Subcutaneous abdominal adipose tissue (tissue), 5 donors: ENCODE data around the gene CXCR5.

Source experiments
- H3K27ac ChIP-seq: one replicate; pipeline ENCODE4 v1.7.0; 2013; ENCODE audit warnings: low read depth, mild to moderate bottlenecking, inconsistent platforms, low read length, moderate library complexity
- H3K27me3 ChIP-seq, 5 donors: one replicate each; pipeline ENCODE4 v1.7.0; 2013; ENCODE audit warnings: low read length in 5 of 5, inconsistent platforms in 1 of 5; ENCODE audit not compliant: control insufficient read depth in 5 of 5, insufficient read depth in 4 of 5
- H3K36me3 ChIP-seq, 5 donors: one replicate each; pipeline ENCODE4 v1.7.0; 2013; ENCODE audit warnings: low read length in 5 of 5; ENCODE audit not compliant: control insufficient read depth in 5 of 5, insufficient read depth in 5 of 5
- H3K4me1 ChIP-seq, 5 donors: one replicate each; pipeline ENCODE4 v1.7.0; 2013; ENCODE audit warnings: low read length in 5 of 5, mild to moderate bottlenecking in 3 of 5, moderate library complexity in 1 of 5; ENCODE audit not compliant: control insufficient read depth in 5 of 5, insufficient read depth in 5 of 5
- H3K4me3 ChIP-seq, 5 donors: one replicate each; pipeline ENCODE4 v1.7.0; 2013; ENCODE audit warnings: low read length in 5 of 5, low read depth in 1 of 5
- H3K9ac ChIP-seq, 5 donors: one replicate each; pipeline ENCODE4 v1.7.0; 2013; ENCODE audit warnings: low read length in 5 of 5, mild to moderate bottlenecking in 4 of 5, moderate library complexity in 3 of 5
- H3K9me3 ChIP-seq, 5 donors: one replicate each; pipeline ENCODE4 v1.7.0; 2013; ENCODE audit warnings: low read length in 5 of 5; ENCODE audit not compliant: control insufficient read depth in 5 of 5
- donor health status: healthy.
- donor health status: healthy.
- donor health status: healthy.
- donor health status: healthy.
- donor health status: healthy.

CXCR5 gene

GRCh38 chr11:118896921-118897591 lies 13.4 kb downstream of the CXCR5 start:
- H3K4me3 ChIP-seq = no peak overlapping the region
- H3K36me3 ChIP-seq = peaks cover 0 to 60% (median 52%) of the 10 kb centered on the region in 5 donors
- peak overlapping the region in 1 of 5 donors; percentile 41 for H3K9ac ChIP-seq
- peaks cover 0 to 13% (median 6%) of the 10 kb centered on the region in 5 donors for H3K4me1 ChIP-seq
- no peaks in the 10 kb centered on the region for H3K27me3 ChIP-seq
- no peaks in the 10 kb centered on the region for H3K9me3 ChIP-seq
- H3K27ac ChIP-seq = no peak overlapping the region

GRCh38 chr11:118897721-118898310 lies 14.1 kb downstream of the CXCR5 start:
- Histone ChIP-seq H3K27ac (no peak overlapping the region), H3K4me1 (peaks cover 0 to 13% (median 6%) of the 10 kb centered on the region in 5 donors), H3K9ac (no peak overlapping the region), H3K9me3 (no peaks in the 10 kb centered on the region), H3K4me3 (no peak overlapping the region), H3K36me3 (peaks cover 0 to 67% (median 59%) of the 10 kb centered on the region in 5 donors), H3K27me3 (no peaks in the 10 kb centered on the region)

GRCh38 chr11:118898400-118899295 lies 15.0 kb downstream of the CXCR5 start:
- no peaks in the 10 kb centered on the region for H3K27me3 ChIP-seq
- no peak overlapping the region for H3K27ac ChIP-seq
- peaks cover 0 to 75% (median 66%) of the 10 kb centered on the region in 5 donors for H3K36me3 ChIP-seq
- no peaks in the 10 kb centered on the region for H3K9me3 ChIP-seq
- H3K4me1 ChIP-seq = peaks cover 2 to 13% (median 6%) of the 10 kb centered on the region in 5 donors
- no peak overlapping the region for H3K9ac ChIP-seq
- H3K4me3 ChIP-seq = no peak overlapping the region

- H3K36me3 ChIP-seq = peaks cover 0 to 76% (median 67%) of the 10 kb centered on the region in 5 donors
- H3K27me3 ChIP-seq = no peaks in the 10 kb centered on the region
- no peaks in the 10 kb centered on the region for H3K9me3 ChIP-seq
- no peak overlapping the region for H3K9ac ChIP-seq
- no peak overlapping the region for H3K4me3 ChIP-seq
- H3K4me1 ChIP-seq = peaks cover 2 to 13% (median 6%) of the 10 kb centered on the region in 5 donors
- no peak overlapping the region for H3K27ac ChIP-seq
Observed at GRCh38 chr11:118899296-118899688, 15.6 kb downstream of the CXCR5 start.

GRCh38 chr11:118899706-118900360 lies 16.1 kb downstream of the CXCR5 start:
- Histone ChIP-seq H3K4me1 (peaks cover 2 to 13% (median 6%) of the 10 kb centered on the region in 5 donors), H3K27ac (no peak overlapping the region), H3K36me3 (peaks cover 0 to 79% (median 72%) of the 10 kb centered on the region in 5 donors), H3K9me3 (no peaks in the 10 kb centered on the region), H3K9ac (no peak overlapping the region), H3K27me3 (no peaks in the 10 kb centered on the region), H3K4me3 (no peak overlapping the region)

GRCh38 chr11:118900535-118901384 lies 17.1 kb downstream of the CXCR5 start:
- Histone ChIP-seq H3K36me3 (peaks cover 0 to 83% (median 75%) of the 10 kb centered on the region in 5 donors), H3K4me1 (peaks cover 2 to 12% (median 6%) of the 10 kb centered on the region in 5 donors), H3K27ac (no peak overlapping the region), H3K9me3 (no peaks in the 10 kb centered on the region), H3K4me3 (no peak overlapping the region), H3K9ac (no peak overlapping the region), H3K27me3 (no peaks in the 10 kb centered on the region)

- Histone ChIP-seq H3K36me3 (peaks cover 0 to 88% (median 82%) of the 10 kb centered on the region in 5 donors), H3K27me3 (no peaks in the 10 kb centered on the region), H3K9me3 (no peaks in the 10 kb centered on the region), H3K4me3 (no peak overlapping the region), H3K9ac (no peak overlapping the region), H3K27ac (no peak overlapping the region), H3K4me1 (peaks cover 2 to 10% (median 6%) of the 10 kb centered on the region in 5 donors)
Observed at GRCh38 chr11:118901494-118902335, 18.0 kb downstream of the CXCR5 start.

GRCh38 chr11:118902336-118903203 lies 18.9 kb downstream of the CXCR5 start:
- Histone ChIP-seq H3K36me3 (peaks cover 0 to 88% (median 80%) of the 10 kb centered on the region in 5 donors), H3K4me3 (no peak overlapping the region), H3K9ac (no peak overlapping the region), H3K4me1 (peaks cover 2 to 17% (median 11%) of the 10 kb centered on the region in 5 donors), H3K9me3 (no peaks in the 10 kb centered on the region), H3K27me3 (no peaks in the 10 kb centered on the region), H3K27ac (no peak overlapping the region)
